Cardiac muscle cell (in vitro differentiated cells and primary cell): ENCODE data around the gene POFUT1. TPM values are rescaled to one million over a fixed set of nuclear protein-coding genes. Genes with fewer than 3 reads are reported as not detected.

Source experiments
- DNase-seq, 2 donors: peaks; one replicate each; pipeline versions ENCODE4 v3.0.0 to v3.0.0-alpha.2; 2010 to 2017; ENCODE audit warnings: low read depth in 1 of 2, low spot score in 1 of 2
- H3K27ac ChIP-seq: fragments of 200-600 bp; sonication (generic); 2 replicates; pipeline ENCODE4 v1.5.1; 2016
- H3K27me3 ChIP-seq: fragments of 200-600 bp; sonication (generic); 2 replicates; pipeline ENCODE4 v1.6.0; 2016; ENCODE audit warnings: control low read depth
- H3K36me3 ChIP-seq: fragments of 200-600 bp; sonication (generic); 2 replicates; pipeline ENCODE4 v1.5.1; 2016; ENCODE audit warnings: control low read depth
- H3K4me1 ChIP-seq: fragments of 200-600 bp; sonication (generic); 2 replicates; pipeline ENCODE4 v1.8.1; 2017; ENCODE audit warnings: low read depth, mild to moderate bottlenecking, mixed run types
- H3K4me3 ChIP-seq: fragments of 200-600 bp; sonication (generic); 2 replicates; pipeline ENCODE4 v1.5.1; 2016; ENCODE audit warnings: mild to moderate bottlenecking
- H3K9me3 ChIP-seq: fragments of 200-600 bp; sonication (generic); 2 replicates; pipeline ENCODE4 v1.5.1; 2017; ENCODE audit warnings: low read depth, mild to moderate bottlenecking, control low read depth
- CTCF ChIP-seq: IDR thresholded peaks from 2 replicates; pipeline ENCODE4 v1.5.1; 2012; ENCODE audit warnings: low read depth, mild to moderate bottlenecking, low read length
- polyA plus RNA-seq: library from polyadenylated mRNA; unstranded; fragments of >200 nt; fragmentation: Nextera tagmentation; extraction: Ambion mirVana; gene quantifications from 2 replicates; pipeline ENCODE4 v1.2.1, GENCODE V29; 2016
- total RNA-seq: library from RNA; depleted of rRNA; stranded (reverse); fragments of >200 nt; gene quantifications from 2 replicates; pipeline ENCODE4 v1.2.3, GENCODE V29; 2016

POFUT1 gene
- total and polyA plus RNA-seq, 2 experiments from 2014 or later, result 25.1 to 31.4 TPM

- Histone ChIP-seq H3K27me3 (no peaks in the 10 kb centered on the region), H3K36me3 (peaks cover 18% of the 10 kb centered on the region), H3K4me3 (no peak overlapping the region), H3K4me1 (peaks cover 50% of the 10 kb centered on the region), H3K9me3 (no peaks in the 10 kb centered on the region), H3K27ac (peak overlapping the region; percentile 99)
- no peak for TF ChIP-seq CTCF
- no peak for DNase-seq
Observed at GRCh38 chr20:32203356-32204204, 4.1 kb upstream of the POFUT1 start.

- TF ChIP-seq CTCF, result no peak
- peak in 1 of 2 donors; percentile 52 for DNase-seq
- Histone ChIP-seq H3K27ac (peak overlapping the region; percentile 99), H3K36me3 (peaks cover 11% of the 10 kb centered on the region), H3K9me3 (no peaks in the 10 kb centered on the region), H3K4me3 (peak overlapping the region; percentile 87), H3K4me1 (peaks cover 46% of the 10 kb centered on the region), H3K27me3 (no peaks in the 10 kb centered on the region)
Observed at GRCh38 chr20:32204205-32205109, 3.2 kb upstream of the POFUT1 start.

GRCh38 chr20:32205110-32205842 lies 2.4 kb upstream of the POFUT1 start:
- DNase-seq, result peak in 1 of 2 donors; percentile 35
- H3K4me3 ChIP-seq, result peak overlapping the region; percentile 87
- peak overlapping the region; percentile 99 for H3K27ac ChIP-seq
- no peak for TF ChIP-seq CTCF
- H3K4me1 ChIP-seq, result peaks cover 46% of the 10 kb centered on the region
- peaks cover 8% of the 10 kb centered on the region for H3K36me3 ChIP-seq
- no peaks in the 10 kb centered on the region for H3K9me3 ChIP-seq
- no peaks in the 10 kb centered on the region for H3K27me3 ChIP-seq

GRCh38 chr20:32205843-32206759 lies 1.6 kb upstream of the POFUT1 start:
- H3K4me1 ChIP-seq, result peaks cover 46% of the 10 kb centered on the region

More at GRCh38 chr20:32205843-32206759, 1.6 kb upstream of the POFUT1 start:
- no peaks in the 10 kb centered on the region for H3K36me3 ChIP-seq
- no peaks in the 10 kb centered on the region for H3K27me3 ChIP-seq
- DNase-seq, result peak in 1 of 2 donors; percentile 54
- no peak for TF ChIP-seq CTCF
- H3K9me3 ChIP-seq, result no peaks in the 10 kb centered on the region
- peak overlapping the region; percentile 87 for H3K4me3 ChIP-seq
- peak overlapping the region; percentile 99 for H3K27ac ChIP-seq
